Transverse colon (tissue), 4 donors: ENCODE measurements around the gene C2CD3.

Experiments used
- POLR2A ChIP-seq: fragments of 450-650 bp; IDR thresholded peaks from one replicate; pipeline ENCODE4 v1.6.1; 2016; ENCODE audit warnings: antibody characterized with exemption, mild to moderate bottlenecking, moderate library complexity
- POLR2AphosphoS5 ChIP-seq, 3 donors: sonication (generic); formaldehyde crosslinking; IDR thresholded peaks; one replicate each; pipeline ENCODE4 v1.6.1; 2016; ENCODE audit warnings: antibody characterized with exemption in 3 of 3
- TF ChIP-seq, protein P1 (sequence below), 5 experiments: fragments of 200-600 bp in 3 of 5; fragments of 450-650 bp in 2 of 5; sonication (generic) in 3 of 5; IDR thresholded peaks; 1 replicate in 2 of 5; 2 replicates in 3 of 5; pipeline ENCODE4 v1.5.1; 2016 to 2017; ENCODE audit warnings: antibody characterized with exemption in 5 of 5, inconsistent platforms in 3 of 5, mild to moderate bottlenecking in 2 of 5, moderate library complexity in 1 of 5

- TF ChIP-seq, protein P1, sequence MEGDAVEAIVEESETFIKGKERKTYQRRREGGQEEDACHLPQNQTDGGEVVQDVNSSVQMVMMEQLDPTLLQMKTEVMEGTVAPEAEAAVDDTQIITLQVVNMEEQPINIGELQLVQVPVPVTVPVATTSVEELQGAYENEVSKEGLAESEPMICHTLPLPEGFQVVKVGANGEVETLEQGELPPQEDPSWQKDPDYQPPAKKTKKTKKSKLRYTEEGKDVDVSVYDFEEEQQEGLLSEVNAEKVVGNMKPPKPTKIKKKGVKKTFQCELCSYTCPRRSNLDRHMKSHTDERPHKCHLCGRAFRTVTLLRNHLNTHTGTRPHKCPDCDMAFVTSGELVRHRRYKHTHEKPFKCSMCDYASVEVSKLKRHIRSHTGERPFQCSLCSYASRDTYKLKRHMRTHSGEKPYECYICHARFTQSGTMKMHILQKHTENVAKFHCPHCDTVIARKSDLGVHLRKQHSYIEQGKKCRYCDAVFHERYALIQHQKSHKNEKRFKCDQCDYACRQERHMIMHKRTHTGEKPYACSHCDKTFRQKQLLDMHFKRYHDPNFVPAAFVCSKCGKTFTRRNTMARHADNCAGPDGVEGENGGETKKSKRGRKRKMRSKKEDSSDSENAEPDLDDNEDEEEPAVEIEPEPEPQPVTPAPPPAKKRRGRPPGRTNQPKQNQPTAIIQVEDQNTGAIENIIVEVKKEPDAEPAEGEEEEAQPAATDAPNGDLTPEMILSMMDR (IDR thresholded peaks at IDR 0.05): no peak
- no peak for TF ChIP-seq POLR2AphosphoS5 (IDR thresholded peaks at IDR 0.05)
- no peak for TF ChIP-seq POLR2A
These were observed 201.7 kb downstream of the C2CD3 start for GRCh38 chr11:73969091-73969490.
